GM13977 (cell line): ENCODE measurements around the gene SLC45A3.

ENCODE experiments used
- DNase-seq: peaks from one replicate; pipeline ENCODE4 v3.0.0; 2012; ENCODE audit warnings: low spot score
- in situ Hi-C: fragments of 300-500 bp; cut with MboI; formaldehyde crosslinking; loops from one replicate; pipeline ENCODE4 v1.12.0; 2022; ENCODE audit warnings: low sequenced_read_pairs, low pct_unique_long_range_greater_than_20kb, mixed read lengths, inconsistent platforms; ENCODE audit not compliant: unreplicated experiment
- TF ChIP-seq, protein P1 (sequence below): IDR thresholded peaks from 2 replicates; pipeline ENCODE4 v1.5.1; 2012; ENCODE audit warnings: mild to moderate bottlenecking, control low read depth; ENCODE audit not compliant: insufficient read depth; ENCODE audit errors: extremely low read depth, missing control alignments

SLC45A3 gene

GRCh38 chr1:205676597-205676996 lies 3.7 kb downstream of the SLC45A3 start:
- in situ Hi-C loops = no loop called here
- no peak for DNase-seq
- TF ChIP-seq, protein P1, sequence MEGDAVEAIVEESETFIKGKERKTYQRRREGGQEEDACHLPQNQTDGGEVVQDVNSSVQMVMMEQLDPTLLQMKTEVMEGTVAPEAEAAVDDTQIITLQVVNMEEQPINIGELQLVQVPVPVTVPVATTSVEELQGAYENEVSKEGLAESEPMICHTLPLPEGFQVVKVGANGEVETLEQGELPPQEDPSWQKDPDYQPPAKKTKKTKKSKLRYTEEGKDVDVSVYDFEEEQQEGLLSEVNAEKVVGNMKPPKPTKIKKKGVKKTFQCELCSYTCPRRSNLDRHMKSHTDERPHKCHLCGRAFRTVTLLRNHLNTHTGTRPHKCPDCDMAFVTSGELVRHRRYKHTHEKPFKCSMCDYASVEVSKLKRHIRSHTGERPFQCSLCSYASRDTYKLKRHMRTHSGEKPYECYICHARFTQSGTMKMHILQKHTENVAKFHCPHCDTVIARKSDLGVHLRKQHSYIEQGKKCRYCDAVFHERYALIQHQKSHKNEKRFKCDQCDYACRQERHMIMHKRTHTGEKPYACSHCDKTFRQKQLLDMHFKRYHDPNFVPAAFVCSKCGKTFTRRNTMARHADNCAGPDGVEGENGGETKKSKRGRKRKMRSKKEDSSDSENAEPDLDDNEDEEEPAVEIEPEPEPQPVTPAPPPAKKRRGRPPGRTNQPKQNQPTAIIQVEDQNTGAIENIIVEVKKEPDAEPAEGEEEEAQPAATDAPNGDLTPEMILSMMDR = no peak

GRCh38 chr1:205676002-205676401 lies 4.3 kb downstream of the SLC45A3 start:
- DNase-seq = no peak

GRCh38 chr1:205675247-205675646 lies 5.1 kb downstream of the SLC45A3 start:
- no peak for DNase-seq
- TF ChIP-seq, protein P1 = no peak
- in situ Hi-C loops = no loop called here

More at GRCh38 chr1:205676002-205676401, 4.3 kb downstream of the SLC45A3 start:
- in situ Hi-C loops = no loop called here
- TF ChIP-seq, protein P1 = no peak

DNA sequence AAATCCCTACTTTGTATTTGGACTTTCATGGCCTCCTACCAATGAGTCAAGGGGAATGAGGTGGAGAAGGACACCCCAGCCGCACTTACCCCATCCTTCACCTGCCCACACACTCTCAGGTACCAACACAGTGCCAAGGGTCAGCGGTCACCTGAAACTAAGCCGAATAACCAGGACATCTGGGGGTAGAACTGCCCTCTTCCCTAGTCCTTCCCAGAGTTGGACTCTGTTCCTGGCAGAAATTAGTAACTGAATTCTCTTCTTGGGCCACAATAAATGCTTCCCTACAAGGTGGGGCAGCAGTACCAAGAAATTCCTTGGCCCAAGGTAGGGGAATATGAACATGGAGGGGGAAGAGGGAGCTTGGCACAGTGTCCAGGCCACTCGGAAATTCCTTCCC lies 7.3 kb downstream of the SLC45A3 start:
- in situ Hi-C loops = no loop called here
- TF ChIP-seq, protein P1 = no peak
- DNase-seq = no peak

DNA sequence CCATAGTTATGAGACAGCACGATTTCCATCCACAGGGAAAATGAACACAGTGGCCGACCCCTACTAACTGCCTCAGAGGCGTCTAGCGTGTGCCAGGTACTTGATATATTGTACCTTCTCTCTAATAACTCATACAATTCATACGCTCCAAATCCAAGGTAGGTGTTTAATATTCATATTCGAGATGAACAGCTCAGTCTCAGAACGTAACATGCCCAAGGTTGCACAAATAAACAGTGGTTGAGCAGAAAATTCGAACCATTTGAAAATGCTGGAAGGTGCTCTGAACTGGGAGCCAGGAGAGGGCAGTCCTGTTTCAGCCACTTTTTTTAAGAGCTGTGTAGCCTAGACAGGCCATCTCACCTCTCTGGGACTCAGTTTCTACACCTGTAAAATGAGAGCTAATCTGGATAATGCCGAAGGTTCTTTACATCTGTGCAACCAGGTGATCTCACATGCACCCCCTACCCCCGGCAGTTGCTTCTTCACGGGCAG lies 7.9 kb downstream of the SLC45A3 start:
- in situ Hi-C loops = no loop called here
- DNase-seq = no peak
- TF ChIP-seq, protein P1 = no peak

GRCh38 chr1:205670611-205671430 lies 9.5 kb downstream of the SLC45A3 start:
- TF ChIP-seq, protein P1 = no peak
- no peak for DNase-seq
- in situ Hi-C loops = no loop called here

DNA sequence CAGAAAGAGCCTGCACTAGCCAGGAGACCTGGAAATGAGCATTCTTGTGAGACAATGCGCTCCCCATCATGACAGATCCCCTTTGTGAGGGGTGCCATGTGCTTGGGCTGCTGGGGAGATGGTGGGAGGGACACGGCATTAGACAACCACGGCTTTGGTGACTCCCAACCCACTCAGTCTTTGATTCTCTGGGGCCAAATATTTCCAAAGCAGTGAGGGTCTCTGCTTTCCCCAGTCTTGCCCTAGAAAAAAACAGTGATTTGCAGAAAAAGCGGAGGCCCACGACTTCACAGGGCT lies 10.2 kb downstream of the SLC45A3 start:
- TF ChIP-seq, protein P1 = no peak
- in situ Hi-C loops = no loop called here
- no peak for DNase-seq
